HEK293 (cell line): ENCODE results near the gene PHF10.

Experiments
- ATF2 ChIP-seq: fragments of 450-650 bp; formaldehyde crosslinking; IDR thresholded peaks from 2 replicates; pipeline ENCODE4 v1.5.1; 2016; ENCODE audit warnings: missing biosample characterization, missing genetic modification characterization, low read depth
- CTCF ChIP-seq: fragments of 450-650 bp; formaldehyde crosslinking; IDR thresholded peaks from 2 replicates; pipeline ENCODE4 v1.5.1; 2016; ENCODE audit warnings: missing biosample characterization, missing genetic modification characterization
- GLI4 ChIP-seq: fragments of 450-650 bp; formaldehyde crosslinking; IDR thresholded peaks from 2 replicates; pipeline ENCODE4 v1.5.1; 2016; ENCODE audit warnings: missing biosample characterization, missing genetic modification characterization
- HOXA7 ChIP-seq: sonication (generic); formaldehyde crosslinking; IDR thresholded peaks from 2 replicates; pipeline ENCODE4 v1.8.1; 2022; ENCODE audit warnings: missing genetic modification reagents, borderline replicate concordance
- REST ChIP-seq: fragments of 450-650 bp; formaldehyde crosslinking; IDR thresholded peaks from 2 replicates; pipeline ENCODE4 v1.5.1; 2016; ENCODE audit warnings: missing biosample characterization, missing genetic modification characterization
- SCRT2 ChIP-seq: fragments of 450-650 bp; formaldehyde crosslinking; IDR thresholded peaks from 2 replicates; pipeline ENCODE4 v1.5.1; 2016; ENCODE audit warnings: missing biosample characterization, missing genetic modification characterization
- SETDB1 ChIP-seq: IDR thresholded peaks from one replicate; pipeline ENCODE4 v1.6.1; 2017; ENCODE audit warnings: mild to moderate bottlenecking, low read length, moderate library complexity, mixed read lengths; ENCODE audit not compliant: insufficient read length
- ZNF324 ChIP-seq: fragments of 450-650 bp; formaldehyde crosslinking; IDR thresholded peaks from 2 replicates; pipeline ENCODE4 v1.5.1; 2016; ENCODE audit warnings: missing biosample characterization, missing genetic modification characterization
- ZNF341 ChIP-seq: fragments of 450-650 bp; formaldehyde crosslinking; IDR thresholded peaks from 2 replicates; pipeline ENCODE4; 2016; ENCODE audit warnings: low read depth, missing biosample characterization, missing genetic modification characterization
- ZNF596 ChIP-seq: fragments of 450-650 bp; IDR thresholded peaks from 2 replicates; pipeline ENCODE4 v1.5.0; 2018; ENCODE audit warnings: missing biosample characterization, mild to moderate bottlenecking, missing genetic modification characterization, moderate library complexity
- ZNF660 ChIP-seq: fragments of 450-650 bp; IDR thresholded peaks from 2 replicates; pipeline ENCODE4 v1.5.1; 2018; ENCODE audit warnings: missing biosample characterization, mild to moderate bottlenecking, missing genetic modification characterization

- TF ChIP-seq CTCF (tag by site-specific recombination) (no peak), GLI4 (tag by site-specific recombination) (no peak), REST (tag by site-specific recombination) (no peak), SCRT2 (tag by site-specific recombination) (no peak), ZNF324 (tag by site-specific recombination) (no peak), ZNF341 (tag by site-specific recombination) (no peak), ATF2 (no peak), ZNF660 (tag by site-specific recombination) (no peak), SETDB1 (no peak), ZNF596 (tag by site-specific recombination) (no peak), HOXA7 (no peak)
Measured at GRCh38 chr6:169723991-169724493, 258 bp downstream of the PHF10 start.
